OCI-LY7 (cell line): ENCODE results near the gene PEMT. TPM values are rescaled to one million over a fixed set of nuclear protein-coding genes. Genes with fewer than 3 reads are reported as not detected.

Experiments
- BruUV-seq: library from RNA; stranded (reverse); fragments of 400-500 nt; replicated peaks from 2 replicates; lab custom pipeline; 2021; lab: Mats Ljungman, UMichigan
- CTCF ChIA-PET: fragments of 300-600 bp; sonication (Branson Sonifier 250); formaldehyde crosslinking; loops from one replicate; lab custom pipeline; 2022; ENCODE audit warnings: antibody characterized with exemption; ENCODE audit not compliant: unreplicated experiment; lab: Charles Lee
- POLR2A ChIA-PET: fragments of 300-600 bp; sonication (Branson Sonifier 250); formaldehyde crosslinking; loops from one replicate; lab custom pipeline; 2022; ENCODE audit warnings: antibody characterized with exemption; lab: Charles Lee
- DNase-seq: peaks from one replicate; pipeline ENCODE4 v3.0.0-alpha.2; 2015; ENCODE audit warnings: low spot score
- H2AFZ ChIP-seq: fragments of 200-600 bp; sonication (generic), shearing (Covaris generic); 2 replicates; pipeline ENCODE4 v1.6.1; 2014; ENCODE audit warnings: mild to moderate bottlenecking, antibody characterized with exemption, low read length, moderate library complexity
- H3K27ac ChIP-seq: fragments of 200-600 bp; sonication (generic); 2 replicates; pipeline ENCODE4 v1.5.1; 2014; ENCODE audit warnings: mixed run types, low read depth, mild to moderate bottlenecking, moderate library complexity, low read length, inconsistent platforms; ENCODE audit not compliant: poor library complexity, severe bottlenecking
- H3K36me3 ChIP-seq: fragments of 200-600 bp; sonication (generic); 2 replicates; pipeline ENCODE4 v1.6.1; 2014; ENCODE audit warnings: mild to moderate bottlenecking, antibody characterized with exemption, low read length, moderate library complexity, mixed read lengths; ENCODE audit not compliant: insufficient read depth
- H3K4me1 ChIP-seq: fragments of 200-600 bp; sonication (generic); 2 replicates; pipeline ENCODE4 v1.5.1; 2014; ENCODE audit warnings: mild to moderate bottlenecking, low read length; ENCODE audit not compliant: insufficient read depth, poor library complexity, severe bottlenecking
- H3K4me2 ChIP-seq: fragments of 200-600 bp; sonication (generic); 2 replicates; pipeline ENCODE4 v1.6.1; 2014; ENCODE audit warnings: mild to moderate bottlenecking, low read length
- H3K4me3 ChIP-seq: fragments of 200-600 bp; sonication (generic); 2 replicates; pipeline ENCODE4 v1.5.1; 2014; ENCODE audit warnings: mild to moderate bottlenecking, low read depth, low read length; ENCODE audit not compliant: poor library complexity, severe bottlenecking
- H3K79me2 ChIP-seq: fragments of 200-600 bp; sonication (generic); 2 replicates; pipeline ENCODE4 v1.6.1; 2016; ENCODE audit warnings: low read depth, mild to moderate bottlenecking, low read length, moderate library complexity, mixed read lengths; ENCODE audit not compliant: insufficient read depth
- H3K9me2 ChIP-seq: fragments of 200-600 bp; sonication (generic); 2 replicates; pipeline ENCODE4 v1.6.1; 2016; ENCODE audit warnings: mild to moderate bottlenecking, low read length, mixed read lengths; ENCODE audit not compliant: insufficient read depth
- H3K9me3 ChIP-seq: fragments of 200-600 bp; sonication (generic); 2 replicates; pipeline ENCODE4 v1.6.1; 2014; ENCODE audit warnings: mild to moderate bottlenecking, mixed run types, low read length, mixed read lengths
- H4K20me1 ChIP-seq: fragments of 200-600 bp; sonication (generic); 2 replicates; pipeline ENCODE4 v1.6.1; 2014; ENCODE audit warnings: mild to moderate bottlenecking, antibody characterized with exemption, low read length, moderate library complexity, mixed read lengths; ENCODE audit not compliant: insufficient read depth
- EZH2phosphoT487 ChIP-seq: fragments of 200-600 bp; sonication (generic); IDR thresholded peaks from 2 replicates; pipeline ENCODE4 v1.6.1; 2018; ENCODE audit warnings: low read depth, borderline replicate concordance, mild to moderate bottlenecking, mixed run types, antibody characterized with exemption, low read length, moderate library complexity, mixed read lengths
- intact Hi-C: fragments of 100-400 bp; cut with micrococcal nuclease; formaldehyde crosslinking; loops from one replicate; pipeline ENCODE4 v1.10.0; 2022; ENCODE audit not compliant: unreplicated experiment
- total RNA-seq, 2 experiments: library from RNA; depleted of rRNA in 1 of 2; stranded (reverse); fragments of >200 nt in 1 of 2; shearing (Covaris generic) in 1 of 2; gene quantifications; 2 replicates each; pipeline ENCODE4 v1.2.3, GENCODE V29; 2014 to 2022
- TF ChIP-seq, protein P1 (sequence below): fragments of 200-600 bp; sonication (generic); conservative IDR thresholded peaks from 2 replicates; pipeline ENCODE4 v1.5.1; 2014; ENCODE audit warnings: mild to moderate bottlenecking, antibody characterized with exemption, low read length, moderate library complexity, mixed read lengths

Gene PEMT
- total RNA-seq, 2 experiments from 2014 or later = 27.3 to 53.5 TPM

- H3K4me3 ChIP-seq = no peak overlapping the region
- H3K36me3 ChIP-seq = no peaks in the 10 kb centered on the region
- no peaks in the 10 kb centered on the region for H3K9me2 ChIP-seq
- no peak overlapping the region for H2AFZ ChIP-seq
- ChIA-PET CTCF (no interaction called here), POLR2A (no interaction called here)
- no peak overlapping the region for H3K27ac ChIP-seq
- no peak for DNase-seq
- TF ChIP-seq, protein P1, sequence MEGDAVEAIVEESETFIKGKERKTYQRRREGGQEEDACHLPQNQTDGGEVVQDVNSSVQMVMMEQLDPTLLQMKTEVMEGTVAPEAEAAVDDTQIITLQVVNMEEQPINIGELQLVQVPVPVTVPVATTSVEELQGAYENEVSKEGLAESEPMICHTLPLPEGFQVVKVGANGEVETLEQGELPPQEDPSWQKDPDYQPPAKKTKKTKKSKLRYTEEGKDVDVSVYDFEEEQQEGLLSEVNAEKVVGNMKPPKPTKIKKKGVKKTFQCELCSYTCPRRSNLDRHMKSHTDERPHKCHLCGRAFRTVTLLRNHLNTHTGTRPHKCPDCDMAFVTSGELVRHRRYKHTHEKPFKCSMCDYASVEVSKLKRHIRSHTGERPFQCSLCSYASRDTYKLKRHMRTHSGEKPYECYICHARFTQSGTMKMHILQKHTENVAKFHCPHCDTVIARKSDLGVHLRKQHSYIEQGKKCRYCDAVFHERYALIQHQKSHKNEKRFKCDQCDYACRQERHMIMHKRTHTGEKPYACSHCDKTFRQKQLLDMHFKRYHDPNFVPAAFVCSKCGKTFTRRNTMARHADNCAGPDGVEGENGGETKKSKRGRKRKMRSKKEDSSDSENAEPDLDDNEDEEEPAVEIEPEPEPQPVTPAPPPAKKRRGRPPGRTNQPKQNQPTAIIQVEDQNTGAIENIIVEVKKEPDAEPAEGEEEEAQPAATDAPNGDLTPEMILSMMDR = no peak
- TF ChIP-seq EZH2phosphoT487 = no peak
- no peaks in the 10 kb centered on the region for H3K9me3 ChIP-seq
- H3K4me2 ChIP-seq = no peak overlapping the region
- no peaks in the 10 kb centered on the region for H3K79me2 ChIP-seq
- no peaks in the 10 kb centered on the region; the same call in 1 of the 2 replicates for H4K20me1 ChIP-seq
- intact Hi-C loops = no loop called here
- BruUV-seq = no TSS peak
- no peaks in the 10 kb centered on the region for H3K4me1 ChIP-seq
Measured at GRCh38 chr17:17527534-17527933, 64.0 kb downstream of the PEMT start.

- CTCF ChIA-PET = no interaction called here
- intact Hi-C loops = no loop called here
Measured at GRCh38 chr17:17526369-17526768, 65.1 kb downstream of the PEMT start.

DNA sequence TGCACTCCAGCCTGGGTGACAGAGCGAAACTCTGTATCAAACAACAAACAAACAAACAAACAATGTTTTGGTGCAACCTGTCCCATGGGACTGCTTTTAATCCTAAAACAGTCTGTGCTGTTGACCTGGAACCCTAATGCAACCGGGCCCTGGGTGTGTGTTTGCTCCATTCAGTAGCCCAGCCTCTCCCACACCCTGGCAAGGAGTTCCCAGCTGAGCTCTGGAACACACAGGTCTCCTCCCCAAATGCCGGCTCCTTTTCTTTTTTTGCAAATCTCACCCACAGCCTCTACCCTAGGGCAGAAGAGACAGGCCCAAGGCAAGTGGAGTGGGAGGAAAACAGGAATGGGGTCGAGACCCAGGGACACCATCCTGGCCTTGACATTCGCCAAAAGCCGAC is 65.6 kb downstream of the PEMT start:
- no peaks in the 10 kb centered on the region for H3K36me3 ChIP-seq
- H3K9me2 ChIP-seq = no peaks in the 10 kb centered on the region
- H3K79me2 ChIP-seq = no peaks in the 10 kb centered on the region
- no peak overlapping the region for H3K27ac ChIP-seq
- H4K20me1 ChIP-seq = no peaks in the 10 kb centered on the region
- ChIA-PET CTCF (no interaction called here), POLR2A (interaction anchor here (0.6 kb wide), 1 partner anchor 48 kb away, joined by 4 read pairs; no protein-coding TSS in a partner anchor)
- H3K9me3 ChIP-seq = no peaks in the 10 kb centered on the region
- H3K4me1 ChIP-seq = no peaks in the 10 kb centered on the region
- H3K4me2 ChIP-seq = no peak overlapping the region
- no peak overlapping the region for H3K4me3 ChIP-seq
- BruUV-seq = no TSS peak
- H2AFZ ChIP-seq = no peak overlapping the region
- no peak for DNase-seq
- intact Hi-C loops = no loop called here
- no peak for TF ChIP-seq EZH2phosphoT487
- TF ChIP-seq, protein P1 = no peak

More at GRCh38 chr17:17526369-17526768, 65.1 kb downstream of the PEMT start:
- H3K4me1 ChIP-seq = no peaks in the 10 kb centered on the region
- no peaks in the 10 kb centered on the region for H3K9me2 ChIP-seq
- no peaks in the 10 kb centered on the region for H4K20me1 ChIP-seq
- no peaks in the 10 kb centered on the region for H3K36me3 ChIP-seq
- H3K4me2 ChIP-seq = no peak overlapping the region
- H3K4me3 ChIP-seq = no peak overlapping the region
- no TSS peak for BruUV-seq
- no peaks in the 10 kb centered on the region for H3K79me2 ChIP-seq
- no peak overlapping the region for H3K27ac ChIP-seq
- TF ChIP-seq, protein P1 = no peak
- no peak for TF ChIP-seq EZH2phosphoT487
- POLR2A ChIA-PET = no interaction called here
- no peak for DNase-seq
- H2AFZ ChIP-seq = no peak overlapping the region
- H3K9me3 ChIP-seq = no peaks in the 10 kb centered on the region
